Stimulated activated CD4-positive, alpha-beta T cell treated with anti-CD3 and anti-CD28 coated beads, Interleukin-1b, Interleukin-23, amount 100 ng/mL, for 48 hours (primary cell): ENCODE data around the gene MRPL24.

Source experiments
- DNase-seq: peaks from one replicate; pipeline ENCODE4 v3.0.0-alpha.2; 2020

The MRPL24 gene

DNA sequence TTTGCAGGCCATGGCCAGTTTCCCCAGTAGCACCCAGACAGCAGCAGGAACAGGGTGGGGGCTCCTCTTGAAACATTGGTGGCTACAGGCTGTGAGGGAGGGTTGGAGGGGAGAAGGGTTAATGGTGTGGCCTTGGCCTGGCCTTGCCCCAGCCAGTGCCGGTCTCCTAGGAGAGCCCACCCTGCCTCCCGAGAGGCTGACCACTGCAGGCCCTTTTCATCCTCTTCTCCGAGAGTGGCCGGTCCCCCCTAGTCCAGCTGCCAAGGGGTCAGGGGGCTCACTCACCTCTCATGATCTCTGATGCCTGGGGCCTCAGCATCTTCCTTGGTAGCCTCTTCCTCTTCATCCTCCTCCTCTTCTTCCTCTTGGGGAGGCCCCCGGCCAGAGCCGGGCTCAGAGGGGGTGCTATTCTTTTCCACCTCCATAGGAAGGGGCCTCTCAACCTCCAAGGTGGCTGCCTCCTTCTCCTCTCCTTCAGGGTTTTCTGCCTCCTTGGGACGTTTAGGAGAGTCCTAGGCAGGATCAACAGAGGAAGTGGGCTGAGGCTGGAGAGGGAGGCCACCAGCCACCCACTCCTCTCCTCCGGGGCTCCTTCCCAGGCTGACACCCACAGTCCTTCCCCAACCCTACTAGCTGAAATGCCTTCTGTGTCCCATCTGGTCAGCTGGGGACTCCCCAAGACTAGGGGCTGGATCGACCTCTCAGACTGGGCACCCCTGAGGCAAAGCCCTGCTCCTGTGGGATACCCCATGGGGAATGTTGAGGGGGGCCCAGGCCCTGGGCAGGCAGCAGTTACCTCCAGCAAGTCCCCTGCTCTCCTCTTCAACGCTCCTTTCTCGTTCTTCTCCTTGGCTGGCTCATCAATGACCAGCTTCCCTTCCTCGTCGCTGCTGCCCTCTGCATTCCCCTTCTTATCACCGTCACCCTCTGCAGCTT, 2.7 kb upstream of the MRPL24 start:
- no peak for DNase-seq

DNA sequence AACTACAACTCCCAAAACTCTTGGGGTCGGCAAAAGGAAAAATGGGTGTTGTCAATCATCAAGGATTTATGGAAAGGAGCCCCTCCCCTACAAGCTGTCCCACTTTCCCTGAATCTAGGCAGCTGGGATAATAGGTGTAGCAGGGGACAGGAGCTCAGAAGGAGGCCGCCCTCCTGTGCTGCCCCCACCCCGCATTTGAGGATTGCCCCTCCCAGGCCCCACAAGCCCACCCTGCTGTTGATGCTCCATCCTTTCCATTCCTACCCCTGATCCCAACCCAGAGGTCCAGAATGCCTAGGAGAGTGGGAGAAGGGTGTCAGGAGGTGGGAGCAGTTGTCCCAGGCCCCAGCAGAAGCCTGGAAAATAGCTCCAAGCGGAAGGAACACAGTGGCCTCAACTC, 1.9 kb upstream of the MRPL24 start:
- DNase-seq = no peak

DNA sequence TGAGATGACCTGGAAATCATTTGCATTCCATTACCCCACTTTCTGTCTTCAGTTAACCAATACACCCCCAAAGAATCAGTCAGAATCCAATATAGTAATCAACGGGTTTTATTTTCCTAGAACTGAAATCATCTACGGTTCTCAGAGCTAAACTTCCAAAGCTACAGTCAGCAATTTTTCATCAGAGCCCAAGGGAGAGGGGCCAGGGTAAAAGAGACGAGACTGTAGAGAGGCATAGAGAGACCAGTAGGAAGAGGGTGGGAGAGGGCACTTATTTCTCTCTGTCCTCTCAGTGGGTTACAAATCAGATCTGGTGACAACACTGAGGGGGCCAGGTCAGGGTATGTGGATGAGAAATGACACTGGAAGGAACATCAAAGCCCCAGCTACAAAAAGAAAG, 1.1 kb upstream of the MRPL24 start:
- DNase-seq = no peak

DNA sequence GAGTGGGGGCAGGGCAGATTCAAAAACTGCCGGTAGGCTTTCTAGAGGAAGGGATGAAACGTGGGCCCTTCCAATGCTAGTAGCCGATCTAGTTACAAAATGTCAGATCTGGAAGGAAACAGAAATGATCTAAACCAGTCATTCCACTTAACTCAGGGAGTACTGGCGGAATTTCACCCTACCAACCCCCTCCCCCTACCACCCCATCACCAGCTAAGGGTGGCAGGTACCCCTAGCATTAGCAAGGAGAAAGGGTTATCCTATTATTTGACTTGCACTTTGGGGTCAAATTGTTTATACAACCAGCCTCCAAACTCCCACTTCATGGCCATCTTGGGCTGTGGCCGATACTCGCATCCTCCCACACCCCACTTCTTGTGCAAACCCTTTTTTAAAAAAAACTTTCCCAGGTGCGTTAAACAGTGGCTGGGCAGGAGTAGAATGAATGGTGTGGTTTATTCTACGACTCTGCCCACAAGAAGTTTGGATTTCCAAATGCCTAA, 644 bp upstream of the MRPL24 start:
- no peak for DNase-seq

DNA sequence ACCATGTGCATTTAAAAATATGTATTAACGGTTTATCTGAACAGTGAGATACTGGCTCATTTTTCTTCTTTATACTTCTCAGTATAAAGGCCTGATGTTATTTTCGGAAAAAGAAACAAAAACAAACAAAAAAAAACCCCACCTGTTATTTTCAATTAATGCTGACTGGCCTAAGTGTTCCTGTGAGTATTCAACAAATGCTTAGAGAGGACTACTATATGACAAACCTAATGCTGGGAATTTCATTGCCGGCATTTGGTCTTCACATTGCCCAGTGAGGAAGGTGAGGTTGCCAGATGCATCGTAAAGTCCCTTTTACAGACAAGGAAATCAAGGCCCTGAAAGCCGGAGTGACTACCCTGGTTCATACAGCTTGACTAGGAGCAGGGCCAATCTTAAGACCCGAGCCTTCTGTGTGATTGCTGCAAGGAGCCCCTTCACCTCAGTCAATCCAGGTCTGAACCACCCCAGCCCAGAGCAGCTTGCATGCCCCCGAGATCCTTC, 599 bp downstream of the MRPL24 start:
- no peak for DNase-seq

DNA sequence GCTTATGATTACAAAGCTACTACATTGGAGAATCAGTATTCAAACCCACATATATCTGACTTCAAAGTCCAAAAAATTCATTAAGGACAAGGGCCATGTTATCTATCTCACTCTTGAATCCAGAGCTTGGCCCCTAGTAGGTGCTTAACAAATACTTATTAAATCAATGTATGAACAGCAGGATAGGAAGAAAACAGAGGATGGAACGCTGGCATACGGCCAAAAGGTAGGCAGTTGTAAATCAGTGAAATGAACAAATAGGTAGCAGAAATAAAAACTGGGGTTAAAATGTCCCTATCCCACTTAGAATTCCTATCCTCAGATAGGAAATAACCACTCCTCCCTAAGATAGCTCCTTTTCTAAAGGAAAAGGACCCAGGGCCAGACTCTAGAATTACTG, 2.0 kb downstream of the MRPL24 start:
- no peak for DNase-seq

DNA sequence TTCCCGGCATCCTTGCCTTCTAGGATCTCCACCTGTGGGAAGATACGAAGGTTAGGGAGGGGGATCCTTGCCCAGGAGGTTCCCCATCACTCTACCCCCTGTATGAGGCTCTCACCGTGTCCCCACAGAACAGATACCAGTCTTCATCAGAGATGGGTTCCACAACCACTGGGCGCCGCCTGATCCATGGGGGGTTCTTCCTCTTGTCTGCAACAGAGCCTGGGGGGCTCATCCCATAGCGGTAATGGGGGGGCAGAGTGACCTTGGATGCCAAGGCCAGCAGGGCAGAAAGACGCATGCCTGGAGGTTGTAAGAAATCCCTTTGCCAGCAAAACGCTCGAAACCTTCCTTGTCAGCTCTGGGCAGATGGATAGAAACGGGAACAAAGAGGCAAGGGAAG, 2.5 kb downstream of the MRPL24 start:
- no peak for DNase-seq

DNA sequence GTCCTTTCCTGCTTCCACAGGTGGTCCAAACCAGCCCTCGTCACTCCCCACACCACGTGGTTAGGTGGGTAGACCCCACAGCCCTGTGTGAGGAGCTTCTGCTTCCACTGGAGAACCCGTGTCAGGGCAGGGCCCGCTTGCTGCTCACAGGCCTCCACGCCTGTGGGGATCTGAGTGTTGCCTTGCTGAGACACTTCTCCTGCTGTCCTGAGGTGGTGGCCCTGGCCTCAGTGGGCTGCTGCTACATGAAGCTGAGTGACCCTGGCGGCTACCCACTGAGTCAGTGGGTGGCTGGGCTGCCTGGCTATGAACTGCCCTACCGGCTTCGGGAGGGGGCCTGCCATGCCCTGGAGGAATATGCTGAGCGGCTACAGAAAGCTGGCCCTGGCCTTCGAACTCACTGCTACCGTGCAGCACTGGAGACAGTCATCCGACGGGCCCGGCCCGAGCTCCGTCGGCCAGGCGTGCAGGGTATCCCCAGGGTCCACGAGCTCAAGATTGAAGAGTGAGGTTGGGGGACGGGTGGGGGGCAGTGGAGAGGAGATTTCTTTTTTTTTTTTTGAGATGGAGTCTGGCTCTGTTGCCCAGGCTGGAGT, 6.8 kb downstream of the MRPL24 start:
- DNase-seq = no peak

DNA sequence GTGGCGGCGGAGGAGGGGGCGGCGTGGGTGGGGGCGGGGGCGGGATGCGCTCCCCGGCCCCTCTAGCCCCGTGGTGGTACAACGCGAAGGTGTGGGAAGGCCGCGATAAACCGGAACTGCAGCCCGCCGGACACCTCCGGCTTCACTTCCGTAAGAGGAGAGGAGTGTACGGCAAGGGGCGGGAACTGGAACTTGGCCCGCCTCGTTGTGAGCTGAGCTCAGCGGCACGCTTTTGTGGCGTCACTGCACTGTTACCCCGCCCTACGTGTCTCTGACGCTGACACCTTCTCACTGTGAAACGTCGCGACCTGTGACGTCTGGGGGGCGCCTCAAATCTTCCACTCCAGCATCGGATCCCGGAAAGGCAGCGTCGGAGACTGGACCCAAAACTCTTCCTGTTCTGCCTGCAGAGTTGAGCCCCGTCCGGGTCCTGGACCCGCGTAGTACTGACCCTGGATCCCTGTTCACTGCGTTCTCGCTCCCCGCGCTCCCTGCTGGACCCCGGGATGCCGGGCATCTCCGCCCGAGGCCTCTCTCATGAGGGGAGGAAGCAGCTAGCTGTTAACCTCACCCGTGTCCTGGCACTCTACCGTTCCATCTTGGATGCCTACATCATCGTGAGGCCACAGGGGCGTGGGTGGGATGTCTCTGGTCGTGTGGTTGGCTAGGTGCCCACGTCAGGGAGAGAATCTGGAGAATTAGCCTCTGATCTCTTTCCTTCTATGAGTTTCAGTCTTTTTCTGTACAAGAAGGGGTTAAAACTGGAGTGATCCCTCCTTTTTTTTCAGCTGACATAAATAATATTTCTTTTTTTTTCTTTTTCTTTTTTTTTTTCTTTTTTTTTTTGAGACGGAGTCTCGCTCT, 12.1 kb downstream of the MRPL24 start, which contains the start of gene ISG20L2:
Gene ISG20L2 (minus strand): TSS at position 168 of the 864 bp plus-strand sequence. CDS start 1,114 bp downstream, outside the sequence.
- peak; percentile 98 for DNase-seq

DNA sequence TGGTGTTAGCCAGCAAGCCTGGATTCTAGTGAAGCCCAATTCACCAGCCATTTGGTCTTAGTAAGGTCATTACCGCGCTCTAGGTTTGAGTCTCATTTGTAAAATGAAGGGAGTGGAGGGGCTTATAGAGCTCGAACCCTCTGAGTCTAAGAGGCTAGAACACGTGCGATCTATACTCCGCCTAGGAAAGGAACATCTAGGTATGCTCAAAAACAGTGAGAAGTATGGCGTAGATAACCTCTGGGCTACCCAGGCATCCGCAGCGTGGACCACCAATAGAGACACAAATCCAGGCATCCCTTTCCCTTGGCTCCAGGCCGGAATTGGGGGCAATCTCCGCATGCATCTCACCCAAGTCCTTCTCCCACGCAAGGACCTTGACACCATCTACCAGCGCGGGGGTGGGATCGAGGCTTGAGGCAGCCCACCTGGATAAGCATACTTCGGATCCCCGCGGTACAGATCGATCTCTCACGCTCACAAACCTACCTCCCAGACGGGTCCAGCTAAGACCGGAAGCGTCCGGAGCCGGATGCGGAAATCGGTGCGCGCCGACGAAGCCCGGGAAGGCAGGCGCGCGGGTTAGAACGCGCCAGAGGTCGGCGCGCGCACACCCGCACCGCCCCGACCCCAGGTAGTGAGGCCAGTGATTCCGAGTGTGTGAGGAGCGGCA, 12.8 kb downstream of the MRPL24 start, which contains the start of gene METTL25B:
Gene METTL25B (plus strand): TSS at position 544 of the 673 bp plus-strand sequence. CDS start 636 bp downstream, outside the sequence.
- peak; percentile 86 for DNase-seq

DNA sequence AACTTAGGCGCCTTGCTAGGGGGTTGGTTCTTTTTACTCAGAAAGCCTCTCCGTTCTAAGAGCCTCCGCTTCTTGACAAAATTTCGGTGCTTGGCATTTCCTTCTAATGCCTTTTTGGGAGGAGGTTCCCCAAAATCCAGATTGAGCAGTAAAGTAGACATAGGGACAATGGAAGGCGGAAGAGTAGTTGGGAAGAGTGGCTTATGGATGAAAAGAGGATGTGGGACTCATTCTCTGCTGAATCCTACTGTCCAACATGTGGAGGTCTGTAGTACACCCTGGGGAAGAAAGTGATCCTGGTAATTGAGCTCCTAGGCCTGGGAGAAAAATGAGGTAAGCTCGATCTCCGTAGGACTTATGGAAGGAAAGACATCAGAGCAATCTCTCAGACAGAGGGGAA, 13.4 kb downstream of the MRPL24 start:
- DNase-seq = no peak

DNA sequence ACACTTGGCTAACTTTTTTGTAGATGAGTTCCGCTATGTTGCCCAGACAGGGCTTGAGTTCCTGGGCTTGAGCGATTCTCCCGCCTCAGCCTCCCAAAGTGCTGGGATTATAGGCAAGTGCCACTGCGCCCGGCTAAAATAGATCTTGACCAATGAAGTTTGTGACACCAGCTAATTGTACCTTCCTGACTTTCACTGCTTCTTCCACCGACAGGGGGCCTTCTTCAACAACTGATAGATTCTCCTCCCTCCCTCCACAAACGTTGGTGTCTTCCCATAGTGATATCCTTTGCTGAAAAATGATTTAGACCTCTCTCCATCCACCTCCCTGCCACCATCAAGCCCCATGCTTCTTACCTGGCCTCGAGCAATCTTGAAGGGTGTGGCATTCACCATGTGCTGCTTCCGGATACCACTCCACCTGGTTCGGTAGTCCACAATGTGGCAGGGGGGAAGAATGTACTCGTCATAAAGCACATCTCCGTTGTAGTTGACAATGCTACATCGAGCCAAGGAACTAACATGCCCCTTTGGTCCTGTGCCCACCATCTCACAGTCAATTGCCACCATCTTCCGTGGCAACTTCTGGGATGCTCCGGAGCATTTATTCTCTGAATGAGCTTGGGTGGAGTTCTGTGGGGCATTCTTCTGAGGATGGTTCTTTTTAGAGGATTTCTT, 14.2 kb downstream of the MRPL24 start:
- DNase-seq = peak; percentile 44

DNA sequence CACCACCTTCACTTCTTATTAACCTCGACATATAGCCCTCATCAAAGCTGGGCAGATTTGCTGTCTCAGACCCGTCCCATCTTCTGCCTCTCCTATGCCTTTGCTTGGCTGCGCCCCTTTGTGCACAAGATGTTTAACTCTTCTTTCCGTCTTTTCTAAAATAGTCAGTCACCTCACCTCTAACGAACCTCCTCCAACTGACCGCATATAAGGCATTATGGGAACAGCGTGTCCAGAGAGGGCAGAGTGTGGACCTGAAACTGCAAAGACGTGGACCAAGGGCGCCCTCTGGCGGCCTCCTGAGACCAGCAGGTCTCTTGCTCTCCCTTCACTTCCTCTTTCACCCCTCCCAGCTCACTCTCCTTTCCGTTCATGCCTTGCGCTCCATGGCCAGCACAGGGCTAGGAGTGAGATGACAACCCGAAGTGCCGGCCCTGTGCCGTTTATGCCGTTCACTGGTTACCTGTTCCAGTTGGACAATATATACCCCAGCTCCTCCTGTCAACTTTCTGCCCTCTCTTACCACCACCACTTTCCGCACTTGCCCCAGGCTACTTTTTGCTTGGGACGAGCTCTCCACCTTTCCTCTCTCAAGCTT, 15.1 kb downstream of the MRPL24 start:
- peak; percentile 75 for DNase-seq

DNA sequence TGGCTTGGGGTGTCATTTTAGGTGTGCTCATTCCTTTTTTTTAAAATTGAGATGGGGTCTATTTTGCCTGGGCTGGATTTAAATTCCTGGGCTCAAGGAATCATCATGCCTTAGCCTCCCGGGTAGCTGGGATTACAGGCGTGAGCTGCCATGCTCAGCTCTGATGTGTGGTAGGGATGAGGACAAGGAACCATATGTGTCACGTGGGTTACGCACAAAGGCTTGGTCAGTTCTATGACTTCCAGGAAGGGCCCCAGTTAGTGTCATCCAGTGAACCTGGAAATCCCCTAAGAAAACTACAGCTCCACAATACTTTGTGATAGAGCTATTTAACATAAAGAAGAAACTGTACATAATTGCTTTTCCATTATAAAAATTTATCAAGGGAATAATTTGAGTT, 19.4 kb downstream of the MRPL24 start:
- DNase-seq = no peak

DNA sequence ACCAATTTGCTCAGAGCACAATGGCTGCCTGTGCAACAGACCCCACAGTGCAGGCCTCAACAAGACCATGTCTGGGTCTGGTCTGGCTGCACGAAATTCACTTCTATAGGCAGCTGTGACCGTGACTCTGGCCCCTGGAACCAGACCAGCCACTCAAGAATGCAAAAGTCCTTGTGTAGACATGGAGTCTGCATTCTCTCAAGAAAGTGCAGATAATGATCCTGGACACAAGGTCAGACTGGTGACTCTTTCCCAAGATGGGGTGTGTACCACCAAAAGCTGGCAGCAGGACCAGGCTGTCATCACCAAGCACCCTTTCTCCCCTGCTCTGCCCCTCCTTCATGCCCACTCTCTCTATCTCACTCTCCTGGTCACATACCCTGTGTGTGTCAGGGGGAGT, 19.8 kb downstream of the MRPL24 start:
- no peak for DNase-seq

DNA sequence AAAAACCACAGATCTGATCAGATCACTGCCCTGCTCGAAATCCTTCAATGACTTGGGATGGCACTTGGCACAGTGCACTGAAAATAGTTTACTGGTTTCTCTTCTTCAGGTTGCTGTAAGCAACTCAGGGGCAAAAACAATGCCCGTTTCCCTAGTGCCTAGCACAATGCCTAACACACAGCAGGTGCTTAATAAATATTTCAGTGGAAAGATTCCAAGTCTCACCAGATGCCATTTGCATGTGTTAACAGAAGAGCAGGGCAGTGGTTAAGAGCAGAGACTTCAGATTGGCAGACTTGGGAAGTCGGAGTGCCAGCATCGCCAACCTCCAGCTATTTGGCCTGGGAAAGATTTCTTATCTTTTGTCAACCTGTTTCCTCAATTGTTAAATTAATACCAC, 23.5 kb downstream of the MRPL24 start:
- no peak for DNase-seq

DNA sequence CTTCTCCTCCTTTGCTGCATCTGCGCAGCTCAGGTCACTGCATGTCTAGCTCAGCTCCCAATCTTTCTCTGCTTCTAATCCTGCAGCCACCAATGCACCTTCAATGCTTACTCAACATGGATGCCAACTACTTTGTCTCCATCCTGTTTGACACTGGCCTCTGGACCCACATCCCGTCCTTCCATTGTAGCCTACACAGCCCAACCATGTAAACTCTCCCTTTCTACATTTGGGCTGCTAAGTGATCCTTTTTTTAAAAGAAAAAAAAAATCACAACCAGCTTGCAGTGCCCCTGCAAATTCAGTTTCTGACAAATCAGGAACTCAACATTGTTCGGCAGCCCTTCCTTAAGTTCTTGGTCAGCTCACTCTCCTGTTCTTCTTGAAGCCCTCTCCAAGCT, 26.1 kb downstream of the MRPL24 start:
- DNase-seq = no peak

DNA sequence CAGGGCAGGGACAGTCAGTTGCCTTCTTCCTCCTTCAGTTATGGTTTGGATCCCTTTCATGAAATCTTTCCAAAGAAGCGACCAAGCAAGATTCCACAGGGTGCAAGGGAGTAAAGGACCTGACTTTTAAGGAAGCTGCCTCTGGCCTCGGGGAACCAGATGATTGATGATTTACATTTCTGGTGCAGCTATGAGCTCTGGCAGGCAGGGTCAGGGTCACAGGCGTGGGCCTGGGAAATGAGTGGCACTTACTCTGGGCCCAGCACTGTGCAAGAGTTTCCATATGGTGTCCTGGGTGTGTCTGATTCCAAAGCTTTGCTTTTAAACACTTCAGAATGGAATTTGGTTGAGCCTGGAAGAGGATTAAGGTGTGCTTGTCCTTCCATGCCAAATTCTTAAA, 28.3 kb downstream of the MRPL24 start:
- no peak for DNase-seq

DNA sequence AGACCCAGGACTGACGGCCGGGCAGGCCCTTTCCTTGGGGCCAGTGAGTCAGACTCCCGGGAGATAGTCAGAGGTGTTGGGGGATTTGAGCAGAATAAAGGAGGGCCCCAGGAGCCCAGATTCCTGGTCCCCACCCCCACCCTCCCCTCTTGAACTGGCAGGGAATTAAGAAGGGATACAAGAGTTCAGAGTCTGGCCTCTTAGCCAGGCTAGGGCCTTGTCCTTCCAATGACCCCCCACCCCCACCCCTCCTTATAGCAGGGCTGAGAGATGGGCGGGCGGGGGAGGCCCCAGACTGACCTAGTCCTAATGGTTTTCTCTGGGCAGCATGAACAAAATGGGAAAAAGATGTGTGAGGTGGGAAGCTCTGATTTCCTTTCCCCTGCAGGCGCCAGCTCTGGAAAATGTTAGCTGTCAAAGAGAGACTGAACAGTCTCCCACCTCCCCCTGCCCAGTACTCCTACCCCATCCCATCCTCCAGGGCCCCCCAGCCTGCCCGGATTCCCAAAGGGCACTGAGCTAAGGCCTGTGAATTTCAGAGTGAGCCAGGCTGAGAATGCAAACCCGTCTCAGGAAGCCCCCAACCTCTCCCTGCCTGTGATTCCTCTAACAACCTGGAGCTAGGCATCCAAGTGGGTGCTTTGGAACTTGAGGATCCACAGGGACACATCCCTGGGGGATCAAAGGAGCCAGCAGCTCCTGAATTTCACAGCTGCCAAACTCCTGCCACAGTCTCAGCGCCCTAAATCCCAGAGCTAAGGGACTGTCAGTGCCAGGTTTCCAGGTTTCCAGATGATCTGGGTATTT, 29.7 kb downstream of the MRPL24 start:
- DNase-seq = no peak

DNA sequence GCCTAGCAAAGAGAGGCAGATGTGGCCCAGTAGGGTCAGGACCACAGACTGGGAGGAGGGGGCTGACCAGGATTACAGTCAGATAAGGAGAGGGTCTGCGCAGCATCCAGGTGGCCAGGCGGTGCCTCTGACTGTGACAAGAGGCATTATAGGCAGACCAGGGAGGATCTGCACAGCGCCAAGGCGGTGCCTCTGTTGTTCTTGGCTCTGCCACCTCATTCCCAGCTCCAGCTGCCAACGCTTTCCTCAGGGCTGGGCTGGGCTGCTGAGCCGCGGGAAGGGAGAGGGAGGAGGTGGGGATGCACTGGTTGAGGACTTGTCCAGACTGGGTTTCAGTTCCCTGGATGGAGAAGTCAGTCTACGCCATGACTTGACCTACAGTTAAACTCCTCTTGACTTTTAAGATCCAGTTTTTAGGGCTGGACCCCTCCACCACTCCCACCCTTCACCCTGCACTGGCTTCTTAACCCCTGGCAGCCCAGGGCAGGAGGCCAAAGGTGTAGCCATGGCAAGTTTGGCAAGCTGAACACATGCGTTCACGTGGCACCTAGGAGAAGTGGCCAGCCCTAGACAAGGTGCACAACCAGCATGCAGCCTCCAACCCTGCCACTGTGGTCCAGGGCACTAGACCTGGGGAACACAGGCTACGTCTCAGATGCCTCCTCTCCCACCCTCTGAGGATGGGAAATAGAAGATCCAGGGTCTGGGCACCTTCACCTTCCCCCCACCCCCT, 31.0 kb downstream of the MRPL24 start:
- no peak for DNase-seq
